HG02938 (cell line): ENCODE results near the gene KRT9.
"Not testable (repeated sequence)": the region's sequence is repeated elsewhere in the genome, so short reads cannot be mapped to it uniquely, and the experiment has no call there.

Source experiments
- ATAC-seq: cut with Tn5 transposase; IDR thresholded peaks from one replicate; pipeline ENCODE4 v1.9.1; 2021; ENCODE audit warnings: mild to moderate bottlenecking, moderate library complexity; ENCODE audit not compliant: unreplicated experiment

KRT9 gene, protein sequence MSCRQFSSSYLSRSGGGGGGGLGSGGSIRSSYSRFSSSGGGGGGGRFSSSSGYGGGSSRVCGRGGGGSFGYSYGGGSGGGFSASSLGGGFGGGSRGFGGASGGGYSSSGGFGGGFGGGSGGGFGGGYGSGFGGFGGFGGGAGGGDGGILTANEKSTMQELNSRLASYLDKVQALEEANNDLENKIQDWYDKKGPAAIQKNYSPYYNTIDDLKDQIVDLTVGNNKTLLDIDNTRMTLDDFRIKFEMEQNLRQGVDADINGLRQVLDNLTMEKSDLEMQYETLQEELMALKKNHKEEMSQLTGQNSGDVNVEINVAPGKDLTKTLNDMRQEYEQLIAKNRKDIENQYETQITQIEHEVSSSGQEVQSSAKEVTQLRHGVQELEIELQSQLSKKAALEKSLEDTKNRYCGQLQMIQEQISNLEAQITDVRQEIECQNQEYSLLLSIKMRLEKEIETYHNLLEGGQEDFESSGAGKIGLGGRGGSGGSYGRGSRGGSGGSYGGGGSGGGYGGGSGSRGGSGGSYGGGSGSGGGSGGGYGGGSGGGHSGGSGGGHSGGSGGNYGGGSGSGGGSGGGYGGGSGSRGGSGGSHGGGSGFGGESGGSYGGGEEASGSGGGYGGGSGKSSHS

DNA sequence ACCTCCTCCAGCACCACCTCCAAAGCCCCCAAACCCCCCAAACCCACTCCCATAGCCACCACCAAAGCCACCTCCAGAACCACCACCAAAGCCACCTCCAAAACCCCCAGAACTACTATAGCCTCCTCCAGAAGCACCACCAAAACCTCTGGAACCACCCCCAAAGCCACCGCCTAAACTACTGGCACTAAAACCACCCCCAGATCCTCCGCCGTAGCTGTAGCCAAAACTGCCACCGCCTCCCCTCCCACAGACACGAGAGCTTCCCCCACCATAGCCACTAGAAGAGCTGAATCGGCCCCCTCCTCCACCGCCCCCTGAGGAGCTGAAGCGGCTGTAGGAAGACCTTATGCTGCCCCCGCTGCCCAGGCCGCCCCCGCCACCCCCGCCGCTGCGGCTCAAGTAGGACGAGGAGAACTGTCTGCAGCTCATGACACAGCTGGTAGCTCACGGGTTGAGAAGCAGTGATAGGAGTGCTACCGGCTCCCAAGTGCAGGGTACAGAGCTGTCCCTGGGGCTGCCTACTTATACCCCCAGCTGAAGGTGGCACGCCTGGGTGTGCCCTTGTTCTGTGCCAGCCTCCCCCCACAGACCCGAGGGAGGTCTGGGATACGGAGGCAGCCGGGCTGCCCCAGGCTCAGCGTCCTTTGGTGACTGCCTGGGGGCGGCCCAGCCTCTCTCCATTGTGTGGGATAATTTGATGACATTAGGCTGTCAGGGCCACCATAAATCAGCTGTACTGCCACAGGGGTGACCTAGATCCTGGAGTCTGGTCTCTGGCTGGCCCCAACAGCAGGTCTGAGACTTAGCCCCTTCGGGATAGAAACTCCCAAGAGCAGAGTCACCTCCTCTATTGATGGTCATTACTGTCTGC lies at the start of gene KRT9:
TSS of gene KRT9 (minus strand) at position 499 of the 874 bp plus-strand sequence. CDS start at position 432, 67 bp downstream.
- no peak for ATAC-seq

GRCh38 chr17:41621435-41621817 lies 49.6 kb upstream of the KRT9 start:
- not testable (repeated sequence) for ATAC-seq

DNA sequence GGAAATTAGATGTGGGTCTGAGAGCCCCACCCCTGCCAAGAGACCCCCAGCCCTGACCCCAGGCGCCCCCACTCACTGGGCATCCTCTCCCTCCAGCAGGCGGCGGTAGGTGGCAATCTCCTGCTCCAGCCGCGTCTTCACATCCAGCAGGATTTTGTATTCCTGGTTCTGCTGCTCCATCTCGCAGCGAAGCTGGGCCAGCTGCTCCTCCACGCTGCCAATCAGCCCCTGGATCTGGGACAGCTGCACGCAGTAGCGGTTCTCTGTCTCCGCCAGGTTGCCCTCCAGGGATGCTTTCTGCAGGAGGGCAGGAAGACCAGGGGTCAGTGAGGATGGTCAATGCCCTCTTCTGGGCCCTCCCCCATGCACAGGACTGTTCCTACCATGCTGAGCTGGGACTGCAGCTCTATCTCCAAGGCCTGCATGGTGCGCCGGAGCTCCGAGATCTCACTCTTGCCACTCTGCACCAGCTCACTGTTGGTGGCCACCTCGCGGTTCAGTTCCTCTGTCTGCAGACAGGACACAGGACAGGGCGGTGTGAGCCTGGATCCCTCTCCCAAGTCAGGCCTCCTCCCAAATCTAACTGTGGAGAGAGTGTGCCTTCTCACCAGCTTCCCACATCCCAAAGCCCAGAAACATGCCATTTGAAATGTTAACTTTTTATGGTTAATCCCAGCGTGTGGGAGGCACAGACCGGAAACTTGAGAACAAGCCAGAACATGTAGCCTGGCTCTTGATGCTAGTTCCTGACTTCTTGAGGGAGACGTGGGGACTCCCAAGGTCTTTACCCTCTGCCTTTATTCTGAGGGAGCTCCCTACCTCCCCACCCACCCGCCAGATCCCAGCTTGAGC lies 49.0 kb upstream of the KRT9 start:
- no peak for ATAC-seq

DNA sequence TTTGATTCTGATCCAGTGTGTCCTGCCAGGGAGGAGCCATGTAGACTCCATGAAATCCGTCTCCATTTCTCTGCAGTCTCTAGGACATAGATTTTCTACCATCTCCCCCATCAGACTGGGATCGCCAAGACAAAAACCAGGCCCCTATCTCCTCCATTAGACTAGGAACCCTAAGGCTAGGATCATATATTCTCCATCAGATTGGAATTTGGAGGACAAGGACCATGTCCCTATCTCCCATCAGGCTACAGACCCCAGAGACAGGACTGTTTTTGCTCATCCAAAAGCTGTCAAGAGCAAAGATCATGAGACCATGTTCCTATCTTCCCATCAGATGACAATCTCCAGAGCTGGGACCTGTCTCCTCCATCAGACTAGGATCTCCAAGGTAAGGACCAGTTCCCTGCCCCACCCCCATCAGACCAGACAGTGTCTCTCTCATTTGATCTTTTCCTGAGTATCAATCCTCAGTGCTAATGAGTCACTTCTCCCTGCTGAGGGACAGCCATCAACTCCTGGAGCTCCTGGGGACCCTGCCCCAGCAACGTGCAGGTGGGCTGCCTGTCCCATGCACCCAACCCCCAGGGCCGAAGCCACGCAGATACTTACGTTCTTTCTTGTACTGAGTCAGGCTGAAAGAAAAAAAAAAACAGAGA lies 48.2 kb upstream of the KRT9 start:
- ATAC-seq = not testable (repeated sequence)

DNA sequence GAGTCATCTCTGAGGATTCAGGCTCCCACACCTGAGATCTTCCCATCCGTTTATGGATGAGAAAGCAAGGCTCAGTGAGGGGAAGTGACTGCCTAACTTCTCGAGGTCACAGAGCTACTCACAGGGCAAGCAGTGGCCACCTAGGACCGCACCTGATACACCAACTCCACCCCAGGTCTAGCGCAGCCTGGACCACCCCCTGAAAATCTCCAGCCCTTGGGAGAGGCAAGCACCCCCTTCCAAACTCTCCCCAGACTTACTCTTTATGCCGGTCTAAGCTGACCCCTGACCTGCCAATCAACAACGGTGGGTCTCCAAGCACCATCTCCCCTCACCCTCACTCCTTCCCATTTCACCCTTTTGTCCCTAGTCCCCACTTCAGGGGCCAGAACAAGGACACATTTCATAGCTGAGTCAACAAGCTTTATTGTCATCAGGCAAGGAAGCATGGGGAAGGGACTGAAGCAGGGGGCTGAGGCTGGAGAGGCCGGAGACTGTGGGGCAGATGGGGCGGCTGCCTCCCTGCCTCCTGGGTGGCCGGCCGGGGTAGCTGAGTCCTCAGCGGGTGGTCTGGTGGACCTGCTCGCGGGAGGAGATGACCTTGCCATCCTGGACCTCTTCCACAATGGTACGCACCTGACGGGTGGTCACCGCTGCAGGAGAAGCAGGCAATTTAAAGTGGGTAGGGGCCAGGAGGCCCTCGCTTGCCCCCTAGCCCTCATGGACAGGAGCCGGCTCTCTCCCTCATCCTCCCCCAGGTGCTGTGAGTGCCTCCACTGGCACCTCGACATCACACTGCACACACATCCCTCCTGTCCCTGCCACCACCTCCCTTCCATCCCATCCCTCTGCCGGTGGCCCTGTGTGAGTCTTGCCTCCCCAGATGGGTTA lies 47.4 kb upstream of the KRT9 start:
- no peak for ATAC-seq

GRCh38 chr17:41618341-41619035 lies 46.6 kb upstream of the KRT9 start:
- ATAC-seq = no peak

- ATAC-seq = no peak
Measured at GRCh38 chr17:41617698-41618097, 45.8 kb upstream of the KRT9 start.

GRCh38 chr17:41617136-41617535 lies 45.3 kb upstream of the KRT9 start:
- no peak for ATAC-seq

DNA sequence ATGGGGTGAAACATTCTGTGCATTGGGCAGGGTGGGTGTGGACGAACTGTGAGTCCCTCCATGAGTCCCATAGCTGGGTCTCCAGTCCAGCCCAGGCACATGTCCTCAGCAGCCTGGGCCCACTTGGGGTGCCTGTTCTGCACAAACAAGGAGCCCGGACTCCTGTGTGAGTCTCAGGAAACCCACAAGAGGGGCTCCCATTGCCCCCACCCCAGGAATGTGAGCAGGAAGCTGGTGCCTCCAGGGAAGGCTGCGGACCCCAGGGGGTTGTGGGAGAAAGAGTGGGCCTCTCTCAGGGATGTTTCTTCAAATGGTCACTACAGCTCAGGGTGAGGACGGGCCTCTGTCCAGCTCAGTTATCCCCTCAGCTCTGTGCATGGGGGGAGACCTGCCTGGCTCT lies 44.6 kb upstream of the KRT9 start:
- not testable (repeated sequence) for ATAC-seq

GRCh38 chr17:41615454-41615853 lies 43.6 kb upstream of the KRT9 start:
- ATAC-seq = no peak

GRCh38 chr17:41614767-41615166 lies 42.9 kb upstream of the KRT9 start:
- not testable (repeated sequence) for ATAC-seq

DNA sequence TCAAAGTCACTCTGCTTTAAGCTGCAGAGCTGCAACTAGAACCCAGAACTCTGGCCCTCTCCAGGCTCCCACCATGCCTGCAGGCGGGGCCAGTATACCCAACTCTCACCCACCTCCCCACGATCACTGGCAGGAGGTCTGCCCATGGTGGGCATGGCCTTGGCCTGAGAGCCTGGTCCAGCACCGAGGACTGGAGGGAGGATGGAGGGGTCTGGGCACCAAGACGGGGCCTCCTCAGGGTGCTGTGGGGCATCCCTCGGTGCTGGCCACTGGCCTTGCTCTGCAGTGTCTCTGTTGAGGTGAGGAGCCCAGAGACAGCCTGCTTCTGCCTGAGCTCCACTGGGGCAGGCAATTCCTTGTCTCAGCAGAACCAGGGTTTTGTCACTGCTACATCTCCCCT lies 42.2 kb upstream of the KRT9 start:
- ATAC-seq = no peak

GRCh38 chr17:41613277-41614082 lies 41.6 kb upstream of the KRT9 start:
- no peak for ATAC-seq

DNA sequence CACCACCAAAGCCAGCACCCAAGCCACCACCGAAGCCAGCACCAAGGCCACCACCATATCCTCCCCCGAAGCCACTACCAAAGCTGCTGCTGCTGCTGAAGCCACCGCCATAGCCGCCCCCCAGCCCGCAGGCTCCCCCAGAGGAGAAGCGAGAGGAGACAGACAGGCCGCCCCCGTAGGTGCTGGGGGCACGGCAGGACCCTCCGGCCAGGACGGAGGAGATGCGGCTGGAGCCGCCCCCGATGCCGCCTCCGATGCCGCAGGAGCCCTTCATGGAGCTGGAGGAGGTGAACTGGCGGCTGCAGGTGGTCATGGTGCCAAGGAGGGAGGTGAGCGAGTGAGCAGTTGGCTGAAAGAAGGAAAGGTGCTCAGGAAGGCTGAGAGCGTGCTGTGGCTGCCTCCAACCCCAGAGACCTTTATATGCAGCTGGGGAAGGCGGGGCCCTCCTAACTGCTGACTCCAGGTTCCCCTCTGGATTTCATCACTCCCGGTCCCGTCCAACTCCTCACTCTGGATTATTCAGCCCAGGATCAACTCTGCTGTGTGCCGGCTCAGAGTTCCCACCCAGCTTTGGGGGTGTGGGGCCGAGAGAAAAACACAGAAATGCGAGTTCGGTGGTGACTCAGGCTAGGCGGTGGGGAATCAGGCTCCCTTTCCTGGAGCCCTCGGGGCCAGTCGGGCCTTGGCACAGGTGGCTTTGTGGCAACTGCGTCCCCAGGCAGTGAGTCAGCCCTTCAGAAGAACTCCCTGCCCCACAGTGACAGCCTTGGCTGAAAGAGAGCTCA lies 40.7 kb upstream of the KRT9 start, which contains the start of gene KRT16:
TSS of gene KRT16 (minus strand) at position 392 of the 785 bp plus-strand sequence. CDS start at position 313, 79 bp downstream.
- ATAC-seq = not testable (repeated sequence)

- no peak for ATAC-seq
Measured at GRCh38 chr17:41610965-41611640, 39.2 kb upstream of the KRT9 start.

DNA sequence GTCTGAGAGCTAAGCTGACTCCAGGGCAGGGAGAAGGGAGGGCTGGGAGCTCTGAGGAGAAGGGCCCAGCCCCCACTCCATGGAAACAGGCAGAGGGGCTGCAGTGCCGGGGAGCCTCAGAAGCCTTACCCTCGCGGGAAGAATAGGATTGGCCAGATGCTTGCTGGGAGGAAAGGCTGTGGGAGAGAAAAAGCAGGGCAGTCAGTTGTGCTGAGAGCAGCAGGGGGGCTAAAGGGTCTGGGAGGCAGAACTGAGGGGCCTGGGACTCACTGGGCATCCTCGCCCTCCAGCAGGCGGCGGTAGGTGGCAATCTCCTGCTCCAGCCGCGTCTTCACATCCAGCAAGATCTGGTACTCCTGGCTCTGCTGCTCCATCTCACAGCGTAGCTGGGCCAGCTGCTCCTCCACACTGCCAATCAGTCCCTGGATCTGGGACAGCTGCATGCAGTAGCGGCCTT lies 38.2 kb upstream of the KRT9 start:
- not testable (repeated sequence) for ATAC-seq
